H1 (cell line): Measurements from ENCODE around the gene XKR7. TPM values are rescaled to one million over a fixed set of nuclear protein-coding genes. Genes with fewer than 3 reads are reported as not detected.

Source experiments
- CTCF ChIA-PET: fragments of 300-600 bp; sonication (Branson Sonifier 250); formaldehyde crosslinking; loops from one replicate; lab custom pipeline; 2021; ENCODE audit not compliant: partially characterized antibody; lab: Charles Lee
- POLR2A ChIA-PET: fragments of 300-600 bp; sonication (Branson Sonifier 250); formaldehyde crosslinking; loops from one replicate; lab custom pipeline; 2021; ENCODE audit warnings: inconsistent platforms; ENCODE audit not compliant: partially characterized antibody; lab: Charles Lee
- DNase-seq, 2 experiments: peaks; one replicate each; pipeline versions ENCODE4 v3.0.0 to v3.0.0-alpha.2; 2010 to 2022; ENCODE audit warnings: low spot score in 2 of 2, low read depth in 1 of 2, mixed read lengths in 1 of 2
- FAIRE-seq: peaks from 2 replicates; lab custom pipeline; 2011; peaks lifted over from hg19 to GRCh38; lab: Jason Lieb, UNC
- H2AFZ ChIP-seq: 2 replicates; pipeline ENCODE4 v1.8.1; 2012; ENCODE audit warnings: low read length, inconsistent platforms
- H2AK5ac ChIP-seq: 2 replicates; pipeline ENCODE4 v1.6.1; 2013; ENCODE audit warnings: low read depth, low read length
- H2BK120ac ChIP-seq: replicated peaks from 2 replicates; pipeline ENCODE3; 2013; ENCODE audit warnings: low read depth, low read length, inconsistent platforms
- H2BK12ac ChIP-seq: 2 replicates; pipeline ENCODE4 v1.6.1; 2013; ENCODE audit warnings: low read depth, low read length
- H2BK15ac ChIP-seq: 2 replicates; pipeline ENCODE4 v1.6.1; 2013; ENCODE audit warnings: low read length
- H2BK20ac ChIP-seq: 2 replicates; pipeline ENCODE4 v1.6.1; 2013; ENCODE audit warnings: low read length
- H2BK5ac ChIP-seq: 2 replicates; pipeline ENCODE4 v1.6.1; 2013; ENCODE audit warnings: low read depth, low read length
- H3K14ac ChIP-seq: 2 replicates; pipeline ENCODE4 v1.6.1; 2013; ENCODE audit warnings: inconsistent platforms; ENCODE audit not compliant: insufficient read length
- H3K18ac ChIP-seq: 2 replicates; pipeline ENCODE4 v1.6.1; 2013; ENCODE audit warnings: low read length; ENCODE audit errors: extremely low read depth
- H3K23ac ChIP-seq: 2 replicates; pipeline ENCODE4 v1.6.1; 2013; ENCODE audit warnings: inconsistent platforms; ENCODE audit not compliant: insufficient read length
- H3K23me2 ChIP-seq: 2 replicates; pipeline ENCODE4 v1.6.1; 2013; ENCODE audit warnings: low read depth, low read length
- H3K27ac ChIP-seq: 2 replicates; pipeline ENCODE4 v1.6.1; 2011; ENCODE audit warnings: low read depth, low read length, inconsistent platforms
- H3K27me3 ChIP-seq, 4 experiments: replicated peaks in 1 of 4; 1 replicate in 1 of 4; 2 replicates in 3 of 4; pipeline versions ENCODE4 v1.6.1 to v1.8.1; 2011 to 2013; ENCODE audit warnings: low read length in 3 of 4, mild to moderate bottlenecking in 3 of 4, inconsistent platforms in 2 of 4, mixed read lengths in 2 of 4, moderate library complexity in 1 of 4; ENCODE audit not compliant: control insufficient read depth in 3 of 4, insufficient read depth in 3 of 4; ENCODE audit errors: extremely low read depth in 1 of 4
- H3K36me3 ChIP-seq, 4 experiments: 2 replicates each; pipeline versions ENCODE4 v1.6.1 to v1.8.1; 2011 to 2013; ENCODE audit warnings: mild to moderate bottlenecking in 4 of 4, low read length in 3 of 4, moderate library complexity in 2 of 4, control low read depth in 1 of 4, inconsistent platforms in 1 of 4; ENCODE audit not compliant: insufficient read depth in 4 of 4, control insufficient read depth in 2 of 4
- H3K4ac ChIP-seq: replicated peaks from 2 replicates; pipeline ENCODE3; 2013; ENCODE audit warnings: low read length, low read depth, mixed read lengths, inconsistent platforms; ENCODE audit not compliant: insufficient read length
- H3K4me1 ChIP-seq, 4 experiments: replicated peaks in 1 of 4; 1 replicate in 1 of 4; 2 replicates in 3 of 4; pipeline versions ENCODE4 v1.6.1 to v1.8.1; 2011 to 2013; ENCODE audit warnings: low read length in 3 of 4, inconsistent platforms in 2 of 4, mixed read lengths in 1 of 4; ENCODE audit not compliant: insufficient read depth in 4 of 4, control insufficient read depth in 3 of 4
- H3K4me2 ChIP-seq, 2 experiments: 2 replicates each; pipeline versions ENCODE4 v1.6.1 to v1.8.1; 2011 to 2013; ENCODE audit warnings: low read depth in 2 of 2, low read length in 2 of 2, control low read depth in 1 of 2, inconsistent platforms in 1 of 2, mild to moderate bottlenecking in 1 of 2; ENCODE audit not compliant: insufficient read depth in 1 of 2
- H3K4me3 ChIP-seq, 4 experiments: fragments of 200-600, 300-600 bp in 1 of 4; sonication (generic), shearing (Covaris generic), sonication (Bioruptor Twin) in 1 of 4; 2 replicates each; pipeline versions ENCODE4 v1.5.1 to v1.8.1; 2011 to 2016; ENCODE audit warnings: low read length in 4 of 4, low read depth in 3 of 4, control low read depth in 2 of 4, inconsistent platforms in 2 of 4, mild to moderate bottlenecking in 2 of 4, mixed read lengths in 1 of 4, moderate library complexity in 1 of 4; ENCODE audit not compliant: insufficient read depth in 2 of 4; ENCODE audit errors: extremely low read depth in 1 of 4
- H3K56ac ChIP-seq: replicated peaks from 2 replicates; pipeline ENCODE3; 2013; ENCODE audit warnings: low read depth, mild to moderate bottlenecking, mixed read lengths, low read length, inconsistent platforms; ENCODE audit not compliant: insufficient read length
- H3K79me1 ChIP-seq: 2 replicates; pipeline ENCODE4 v1.6.1; 2013; ENCODE audit warnings: low read depth, low read length, control low read depth
- H3K79me2 ChIP-seq, 2 experiments: 2 replicates each; pipeline versions ENCODE4 v1.6.1 to v1.8.1; 2012 to 2013; ENCODE audit warnings: low read length in 2 of 2, mild to moderate bottlenecking in 2 of 2, inconsistent platforms in 1 of 2; ENCODE audit not compliant: insufficient read depth in 2 of 2, control insufficient read depth in 1 of 2
- H3K9ac ChIP-seq, 4 experiments: replicated peaks in 1 of 4; 1 replicate in 1 of 4; 2 replicates in 3 of 4; pipeline versions ENCODE4 v1.6.1 to v1.8.1; 2011 to 2013; ENCODE audit warnings: low read depth in 3 of 4, low read length in 3 of 4, control low read depth in 2 of 4, mild to moderate bottlenecking in 2 of 4, moderate library complexity in 2 of 4, inconsistent platforms in 1 of 4; ENCODE audit errors: extremely low read depth in 1 of 4
- H3K9me3 ChIP-seq, 2 experiments: 2 replicates each; pipeline versions ENCODE4 v1.6.1 to v1.8.1; 2012 to 2013; ENCODE audit warnings: mild to moderate bottlenecking in 2 of 2, moderate library complexity in 2 of 2, control low read depth in 1 of 2, inconsistent platforms in 1 of 2, low read depth in 1 of 2, low read length in 1 of 2, mixed read lengths in 1 of 2; ENCODE audit not compliant: insufficient read depth in 2 of 2
- H4K20me1 ChIP-seq, 2 experiments: replicated peaks in 1 of 2; 2 replicates each; pipeline versions ENCODE3 to v1.8.1; 2011 to 2013; ENCODE audit warnings: inconsistent platforms in 2 of 2, low read length in 2 of 2, mild to moderate bottlenecking in 1 of 2; ENCODE audit not compliant: insufficient read depth in 2 of 2, control insufficient read depth in 1 of 2
- H4K5ac ChIP-seq: 2 replicates; pipeline ENCODE4 v1.6.1; 2013; ENCODE audit warnings: low read length, low read depth, mixed read lengths, inconsistent platforms; ENCODE audit not compliant: insufficient read length
- H4K8ac ChIP-seq: 2 replicates; pipeline ENCODE4 v1.8.0; 2013; ENCODE audit warnings: mild to moderate bottlenecking, moderate library complexity, low read length, inconsistent platforms; ENCODE audit not compliant: insufficient read depth; ENCODE audit errors: extremely low read depth
- H4K91ac ChIP-seq: replicated peaks from 2 replicates; pipeline ENCODE3; 2013; ENCODE audit warnings: low read length, mixed read lengths, inconsistent platforms; ENCODE audit not compliant: insufficient read length
- CHD2 ChIP-seq: IDR thresholded peaks from 2 replicates; pipeline ENCODE4 v1.6.1; 2012; ENCODE audit warnings: low read length, improper control_type of control experiment
- CTBP2 ChIP-seq: IDR thresholded peaks from 2 replicates; pipeline ENCODE4 v1.7.0; 2011; ENCODE audit warnings: borderline replicate concordance, mild to moderate bottlenecking, moderate library complexity, mixed read lengths, low read length; ENCODE audit not compliant: insufficient read depth, insufficient read length
- GABPA ChIP-seq: IDR thresholded peaks from 2 replicates; pipeline ENCODE4 v1.6.1; 2011; ENCODE audit warnings: mild to moderate bottlenecking, low read length, moderate library complexity, borderline replicate concordance; ENCODE audit not compliant: insufficient read depth
- JUND ChIP-seq: IDR thresholded peaks from 2 replicates; pipeline ENCODE4 v1.6.1; 2011; ENCODE audit warnings: mild to moderate bottlenecking, improper control_type of control experiment, low read length
- NRF1 ChIP-seq: IDR thresholded peaks from 2 replicates; pipeline ENCODE4 v1.6.1; 2011; ENCODE audit warnings: mild to moderate bottlenecking, low read depth, low read length, improper control_type of control experiment
- PHF8 ChIP-seq: fragments of 200-600 bp; sonication (generic); conservative IDR thresholded peaks from 2 replicates; pipeline ENCODE4 v1.7.1; 2012; ENCODE audit warnings: low read depth, mild to moderate bottlenecking, inconsistent platforms, low read length, moderate library complexity
- POU5F1 ChIP-seq: IDR thresholded peaks from 2 replicates; pipeline ENCODE4 v1.6.1; 2011; ENCODE audit warnings: low read depth, mild to moderate bottlenecking, low read length, moderate library complexity
- RBBP5 ChIP-seq: IDR thresholded peaks from 2 replicates; pipeline ENCODE4 v1.7.1; 2012; ENCODE audit warnings: low read depth, mild to moderate bottlenecking, inconsistent platforms, low read length, moderate library complexity, borderline replicate concordance
- TBP ChIP-seq: IDR thresholded peaks from 2 replicates; pipeline ENCODE4 v1.6.1; 2011; ENCODE audit warnings: low read depth, low read length, improper control_type of control experiment
- ZNF274 ChIP-seq: IDR thresholded peaks from 2 replicates; pipeline ENCODE4 v1.7.0; 2012; ENCODE audit warnings: low read length, borderline replicate concordance; ENCODE audit errors: extremely low read depth
- WGBS, 2 experiments: shearing (Covaris generic) in 1 of 2; methylation state at CpG; one replicate each; pipeline versions ENCODE4 v1.1.6 to v1.1.7; 2013 to 2015; ENCODE audit warnings: low lambda C conversion rate in 2 of 2, mixed read lengths in 2 of 2, inconsistent platforms in 1 of 2, low coverage in 1 of 2, missing lambda C conversion rate in 1 of 2; ENCODE audit not compliant: insufficient replicate concordance in 2 of 2, insufficient coverage in 1 of 2, insufficient read length in 1 of 2; ENCODE audit errors: extremely low coverage in 1 of 2, missing lambda C conversion rate in 1 of 2; 5-methylcytosine and 5-hydroxymethylcytosine counted together
- polyA plus RNA-seq, 7 experiments: library from polyadenylated mRNA; depleted of rRNA in 3 of 7; stranded (reverse) in 5 of 7; unstranded in 2 of 7; fragments of >200 nt in 5 of 7; fragments of 200-250 nt in 2 of 7; gene quantifications; 1 replicate in 5 of 7; 2 replicates in 1 of 7; 4 replicates in 1 of 7; pipeline versions ENCODE4 v1.2.1 to v1.2.3, GENCODE V29; 2011 to 2013; ENCODE audit warnings: missing spikeins in 2 of 7, mixed read lengths in 2 of 7
- total RNA-seq: library from RNA; stranded (reverse); fragmentation: NEBNext Ultra II Directional; extraction: Animal tissue kit (Norgen Biotek cat#: 25700); gene quantifications from 2 replicates; pipeline ENCODE4 v1.2.1, GENCODE V29; 2021
- TF ChIP-seq, protein P1 (sequence below): IDR thresholded peaks from 2 replicates; pipeline ENCODE4 v1.6.1; 2011; ENCODE audit warnings: low read depth, mild to moderate bottlenecking, low read length; ENCODE audit not compliant: insufficient read depth
- TF ChIP-seq, protein P2 (sequence below): IDR thresholded peaks from 2 replicates; pipeline ENCODE4 v1.6.1; 2011; ENCODE audit warnings: low read length, improper control_type of control experiment

The XKR7 gene
- total and polyA plus RNA-seq, 2 of the 8 experiments (the other 6 are each of a cell fraction or from before 2014, with no cell fraction given) = 1.8 to 2.4 TPM

DNA sequence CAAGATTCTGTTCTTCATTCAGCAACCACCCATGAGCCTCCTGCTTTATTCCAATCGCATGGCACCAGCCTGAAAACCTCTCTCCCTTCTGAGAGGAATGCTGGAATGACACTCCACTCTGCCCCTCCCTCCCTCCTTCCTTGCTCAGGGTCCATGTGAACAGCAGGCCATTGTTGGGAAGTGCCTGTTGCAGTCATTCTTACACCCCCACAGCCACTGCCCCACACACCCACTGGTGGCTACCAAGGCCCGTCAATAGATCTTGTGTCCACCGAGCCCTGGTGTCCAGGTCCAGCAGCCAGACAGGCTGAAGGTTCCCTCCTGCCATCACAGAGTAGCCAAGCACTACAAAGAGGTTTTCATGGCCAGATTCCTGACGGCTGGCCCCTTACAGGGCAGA, 22.6 kb upstream of the XKR7 start:
- H3K23me2 ChIP-seq = no peaks in the 10 kb centered on the region
- H2BK15ac ChIP-seq = no peak overlapping the region
- H4K5ac ChIP-seq = no peak overlapping the region
- no peak overlapping the region for H3K4me3 ChIP-seq
- no peak for DNase-seq
- H3K79me2 ChIP-seq = peaks cover 3 to 9% of the 10 kb centered on the region in 2 experiments; a peak in 3 of 4 replicates
- H3K27ac ChIP-seq = no peak overlapping the region
- H2BK12ac ChIP-seq = no peak overlapping the region
- no peak overlapping the region for H2BK5ac ChIP-seq
- H2AK5ac ChIP-seq = no peak overlapping the region
- H3K18ac ChIP-seq = no peak overlapping the region
- H4K91ac ChIP-seq = no peak overlapping the region
- H3K4ac ChIP-seq = no peak overlapping the region
- no peak overlapping the region for H3K56ac ChIP-seq
- H3K14ac ChIP-seq = no peak overlapping the region
- 89% methylated on average over 4 of the region's 4 CpGs; no CpG with 5 or more reads in 1 of the 2 experiments for WGBS, 2 experiments
- H3K79me1 ChIP-seq = no peaks in the 10 kb centered on the region; the same call in 1 of the 2 replicates
- no peak overlapping the region for H3K4me2 ChIP-seq
- H3K23ac ChIP-seq = no peak overlapping the region
- no peaks in the 10 kb centered on the region for H3K27me3 ChIP-seq
- peaks cover 0 to under 1% (median 0%) of the 10 kb centered on the region in 4 experiments; a peak in 2 of 7 replicates for H3K4me1 ChIP-seq
- peaks cover 32 to 50% (median 43%) of the 10 kb centered on the region in 4 experiments for H3K36me3 ChIP-seq
- no peak for FAIRE-seq
- POLR2A ChIA-PET = no interaction called here
- CTCF ChIA-PET = interaction anchor here (0.8 to 8.3 kb wide), 5 partner anchors 10 to 122 kb away, joined by 3 to 71 read pairs (median 3); no protein-coding TSS in a partner anchor
- H4K20me1 ChIP-seq = peaks cover 2 to 3% of the 10 kb centered on the region in 2 experiments
- H3K9ac ChIP-seq = no peak overlapping the region; a peak in 2 of 7 replicates
- peaks cover 2 to 6% of the 10 kb centered on the region in 2 experiments; a peak in 3 of 4 replicates for H3K9me3 ChIP-seq
- no peak overlapping the region for H2AFZ ChIP-seq
- H4K8ac ChIP-seq = no peak overlapping the region
- no peak overlapping the region for H2BK120ac ChIP-seq
- H2BK20ac ChIP-seq = no peak overlapping the region
- TF ChIP-seq, protein P1, sequence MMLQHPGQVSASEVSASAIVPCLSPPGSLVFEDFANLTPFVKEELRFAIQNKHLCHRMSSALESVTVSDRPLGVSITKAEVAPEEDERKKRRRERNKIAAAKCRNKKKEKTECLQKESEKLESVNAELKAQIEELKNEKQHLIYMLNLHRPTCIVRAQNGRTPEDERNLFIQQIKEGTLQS = no peak
- TF ChIP-seq CTBP2 = no peak
- TF ChIP-seq GABPA = no peak
- TF ChIP-seq CHD2 = no peak
- no peak for TF ChIP-seq JUND
- TF ChIP-seq TBP = no peak
- TF ChIP-seq POU5F1 = no peak
- TF ChIP-seq NRF1 = no peak
- no peak for TF ChIP-seq RBBP5
- TF ChIP-seq ZNF274 = no peak
- no peak for TF ChIP-seq PHF8
- TF ChIP-seq, protein P2, sequence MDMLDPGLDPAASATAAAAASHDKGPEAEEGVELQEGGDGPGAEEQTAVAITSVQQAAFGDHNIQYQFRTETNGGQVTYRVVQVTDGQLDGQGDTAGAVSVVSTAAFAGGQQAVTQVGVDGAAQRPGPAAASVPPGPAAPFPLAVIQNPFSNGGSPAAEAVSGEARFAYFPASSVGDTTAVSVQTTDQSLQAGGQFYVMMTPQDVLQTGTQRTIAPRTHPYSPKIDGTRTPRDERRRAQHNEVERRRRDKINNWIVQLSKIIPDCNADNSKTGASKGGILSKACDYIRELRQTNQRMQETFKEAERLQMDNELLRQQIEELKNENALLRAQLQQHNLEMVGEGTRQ = no peak
